ENCODE data around the gene SLC24A3. TPM values are rescaled to one million over a fixed set of nuclear protein-coding genes. Genes with fewer than 3 reads are reported as not detected.

The SLC24A3 gene
- total and polyA plus RNA-seq, 2 of the 13 experiments (the other 11 are each of a cell fraction or from before 2014, with no cell fraction given): not detected

DNA sequence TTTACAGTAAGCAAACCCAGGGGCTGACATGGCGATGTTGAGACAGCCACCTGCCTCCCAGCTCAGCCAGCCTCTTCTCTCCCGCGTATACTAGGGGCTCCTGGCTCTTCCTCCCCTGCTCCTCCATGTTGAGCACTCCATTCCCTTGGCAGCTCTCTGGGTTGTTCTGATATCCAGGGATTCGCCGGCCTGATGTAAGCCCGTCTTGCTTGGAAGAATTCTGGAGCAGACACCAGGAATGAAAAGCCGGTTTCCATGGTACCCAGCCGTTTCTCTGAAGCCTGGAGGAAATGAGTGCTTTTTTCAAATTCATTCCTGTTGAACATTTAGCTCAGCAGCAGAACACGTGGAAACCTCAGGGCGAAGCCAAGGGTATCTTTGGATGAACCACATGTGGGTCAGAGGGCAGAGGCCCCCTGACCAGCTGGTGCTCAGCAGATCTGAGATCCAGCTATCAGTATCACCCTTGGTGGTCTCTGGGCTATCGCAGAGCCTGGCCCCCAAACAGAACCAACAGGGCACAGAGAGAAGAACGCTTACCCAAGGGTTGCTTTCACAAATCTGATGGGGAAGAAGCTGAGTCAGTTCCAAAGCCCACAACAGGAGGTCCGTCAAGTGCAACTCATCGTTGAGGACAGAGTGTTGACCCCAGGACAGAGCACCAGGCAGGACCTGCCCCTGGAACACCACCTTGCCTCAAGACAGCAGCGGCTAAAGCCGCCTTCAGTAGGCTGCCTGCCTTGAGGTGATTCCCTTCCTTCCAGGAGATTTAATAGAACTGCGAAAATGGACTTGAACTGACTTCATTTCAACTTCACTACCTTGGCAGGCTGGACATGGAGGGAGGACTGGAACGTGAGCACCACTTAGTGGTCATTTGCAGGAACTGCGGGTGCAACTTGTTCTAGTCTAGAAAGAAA lies 449.5 kb downstream of the SLC24A3 start (continued):
- TF ChIP-seq, protein P1, sequence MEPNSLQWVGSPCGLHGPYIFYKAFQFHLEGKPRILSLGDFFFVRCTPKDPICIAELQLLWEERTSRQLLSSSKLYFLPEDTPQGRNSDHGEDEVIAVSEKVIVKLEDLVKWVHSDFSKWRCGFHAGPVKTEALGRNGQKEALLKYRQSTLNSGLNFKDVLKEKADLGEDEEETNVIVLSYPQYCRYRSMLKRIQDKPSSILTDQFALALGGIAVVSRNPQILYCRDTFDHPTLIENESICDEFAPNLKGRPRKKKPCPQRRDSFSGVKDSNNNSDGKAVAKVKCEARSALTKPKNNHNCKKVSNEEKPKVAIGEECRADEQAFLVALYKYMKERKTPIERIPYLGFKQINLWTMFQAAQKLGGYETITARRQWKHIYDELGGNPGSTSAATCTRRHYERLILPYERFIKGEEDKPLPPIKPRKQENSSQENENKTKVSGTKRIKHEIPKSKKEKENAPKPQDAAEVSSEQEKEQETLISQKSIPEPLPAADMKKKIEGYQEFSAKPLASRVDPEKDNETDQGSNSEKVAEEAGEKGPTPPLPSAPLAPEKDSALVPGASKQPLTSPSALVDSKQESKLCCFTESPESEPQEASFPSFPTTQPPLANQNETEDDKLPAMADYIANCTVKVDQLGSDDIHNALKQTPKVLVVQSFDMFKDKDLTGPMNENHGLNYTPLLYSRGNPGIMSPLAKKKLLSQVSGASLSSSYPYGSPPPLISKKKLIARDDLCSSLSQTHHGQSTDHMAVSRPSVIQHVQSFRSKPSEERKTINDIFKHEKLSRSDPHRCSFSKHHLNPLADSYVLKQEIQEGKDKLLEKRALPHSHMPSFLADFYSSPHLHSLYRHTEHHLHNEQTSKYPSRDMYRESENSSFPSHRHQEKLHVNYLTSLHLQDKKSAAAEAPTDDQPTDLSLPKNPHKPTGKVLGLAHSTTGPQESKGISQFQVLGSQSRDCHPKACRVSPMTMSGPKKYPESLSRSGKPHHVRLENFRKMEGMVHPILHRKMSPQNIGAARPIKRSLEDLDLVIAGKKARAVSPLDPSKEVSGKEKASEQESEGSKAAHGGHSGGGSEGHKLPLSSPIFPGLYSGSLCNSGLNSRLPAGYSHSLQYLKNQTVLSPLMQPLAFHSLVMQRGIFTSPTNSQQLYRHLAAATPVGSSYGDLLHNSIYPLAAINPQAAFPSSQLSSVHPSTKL (CRISPR knock-in tag; IDR thresholded peaks at IDR 0.05): 0 out of 2 replicates have a peak, but pooled peaks have one; percentile 22
- no peak for TF ChIP-seq MIER2 (CRISPR knock-in tag; IDR thresholded peaks at IDR 0.05)
- TF ChIP-seq, protein P2, sequence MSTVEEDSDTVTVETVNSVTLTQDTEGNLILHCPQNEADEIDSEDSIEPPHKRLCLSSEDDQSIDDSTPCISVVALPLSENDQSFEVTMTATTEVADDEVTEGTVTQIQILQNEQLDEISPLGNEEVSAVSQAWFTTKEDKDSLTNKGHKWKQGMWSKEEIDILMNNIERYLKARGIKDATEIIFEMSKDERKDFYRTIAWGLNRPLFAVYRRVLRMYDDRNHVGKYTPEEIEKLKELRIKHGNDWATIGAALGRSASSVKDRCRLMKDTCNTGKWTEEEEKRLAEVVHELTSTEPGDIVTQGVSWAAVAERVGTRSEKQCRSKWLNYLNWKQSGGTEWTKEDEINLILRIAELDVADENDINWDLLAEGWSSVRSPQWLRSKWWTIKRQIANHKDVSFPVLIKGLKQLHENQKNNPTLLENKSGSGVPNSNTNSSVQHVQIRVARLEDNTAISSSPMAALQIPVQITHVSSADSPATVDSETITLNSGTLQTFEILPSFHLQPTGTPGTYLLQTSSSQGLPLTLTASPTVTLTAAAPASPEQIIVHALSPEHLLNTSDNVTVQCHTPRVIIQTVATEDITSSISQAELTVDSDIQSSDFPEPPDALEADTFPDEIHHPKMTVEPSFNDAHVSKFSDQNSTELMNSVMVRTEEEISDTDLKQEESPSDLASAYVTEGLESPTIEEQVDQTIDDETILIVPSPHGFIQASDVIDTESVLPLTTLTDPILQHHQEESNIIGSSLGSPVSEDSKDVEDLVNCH (CRISPR knock-in tag; IDR thresholded peaks at IDR 0.05): no peak
- TF ChIP-seq ZBTB42 (CRISPR knock-in tag; IDR thresholded peaks at IDR 0.05): no peak
- TF ChIP-seq, protein P3, sequence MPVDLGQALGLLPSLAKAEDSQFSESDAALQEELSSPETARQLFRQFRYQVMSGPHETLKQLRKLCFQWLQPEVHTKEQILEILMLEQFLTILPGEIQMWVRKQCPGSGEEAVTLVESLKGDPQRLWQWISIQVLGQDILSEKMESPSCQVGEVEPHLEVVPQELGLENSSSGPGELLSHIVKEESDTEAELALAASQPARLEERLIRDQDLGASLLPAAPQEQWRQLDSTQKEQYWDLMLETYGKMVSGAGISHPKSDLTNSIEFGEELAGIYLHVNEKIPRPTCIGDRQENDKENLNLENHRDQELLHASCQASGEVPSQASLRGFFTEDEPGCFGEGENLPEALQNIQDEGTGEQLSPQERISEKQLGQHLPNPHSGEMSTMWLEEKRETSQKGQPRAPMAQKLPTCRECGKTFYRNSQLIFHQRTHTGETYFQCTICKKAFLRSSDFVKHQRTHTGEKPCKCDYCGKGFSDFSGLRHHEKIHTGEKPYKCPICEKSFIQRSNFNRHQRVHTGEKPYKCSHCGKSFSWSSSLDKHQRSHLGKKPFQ (CRISPR knock-in tag; IDR thresholded peaks at IDR 0.05; ENCODE audit: insufficient replicate concordance): no peak
- TF ChIP-seq TOE1 (CRISPR knock-in tag; IDR thresholded peaks at IDR 0.05): no peak
- TF ChIP-seq ZFYVE20 (CRISPR knock-in tag; IDR thresholded peaks at IDR 0.05; ENCODE audit: borderline replicate concordance, low read depth): no peak
- no peak for TF ChIP-seq ATF7 (IDR thresholded peaks at IDR 0.05)
- TF ChIP-seq ATF7 (CRISPR knock-in tag; IDR thresholded peaks at IDR 0.05): 0 out of 2 replicates have a peak, but pooled peaks have one; percentile 39
- peak; percentile 42; the same call in 1 of the 2 replicates for TF ChIP-seq GATAD2A (CRISPR knock-in tag; IDR thresholded peaks at IDR 0.05)
- TF ChIP-seq ZEB1 (IDR thresholded peaks at IDR 0.05; ENCODE audit: insufficient replicate concordance, low read depth): no peak
- TF ChIP-seq TRIM24 (CRISPR knock-in tag; IDR thresholded peaks at IDR 0.05): no peak
- TF ChIP-seq ZNF577 (CRISPR knock-in tag; IDR thresholded peaks at IDR 0.05; ENCODE audit: borderline replicate concordance, low read depth): no peak
- no peak for TF ChIP-seq KAT8 (CRISPR knock-in tag; IDR thresholded peaks at IDR 0.05)
- TF ChIP-seq IKZF1 (IDR thresholded peaks at IDR 0.05): no peak
- TF ChIP-seq GABPA (IDR thresholded peaks at IDR 0.05; ENCODE audit: low read depth, low read length): no peak
- TF ChIP-seq GABPA (CRISPR knock-in tag; IDR thresholded peaks at IDR 0.05; ENCODE audit: low read depth): no peak
- no peak for TF ChIP-seq DR1 (CRISPR knock-in tag; IDR thresholded peaks at IDR 0.05)
- TF ChIP-seq SAP130 (CRISPR knock-in tag; IDR thresholded peaks at IDR 0.05; ENCODE audit: low read depth): no peak
- TF ChIP-seq, protein P4, sequence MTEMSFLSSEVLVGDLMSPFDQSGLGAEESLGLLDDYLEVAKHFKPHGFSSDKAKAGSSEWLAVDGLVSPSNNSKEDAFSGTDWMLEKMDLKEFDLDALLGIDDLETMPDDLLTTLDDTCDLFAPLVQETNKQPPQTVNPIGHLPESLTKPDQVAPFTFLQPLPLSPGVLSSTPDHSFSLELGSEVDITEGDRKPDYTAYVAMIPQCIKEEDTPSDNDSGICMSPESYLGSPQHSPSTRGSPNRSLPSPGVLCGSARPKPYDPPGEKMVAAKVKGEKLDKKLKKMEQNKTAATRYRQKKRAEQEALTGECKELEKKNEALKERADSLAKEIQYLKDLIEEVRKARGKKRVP (CRISPR knock-in tag; IDR thresholded peaks at IDR 0.05): no peak
- TF ChIP-seq GATA4 (IDR thresholded peaks at IDR 0.05; ENCODE audit: borderline replicate concordance, low read depth): no peak
- no peak for TF ChIP-seq ZNF790 (CRISPR knock-in tag; IDR thresholded peaks at IDR 0.05; ENCODE audit: borderline replicate concordance)
